ENCODE data around the gene RBBP8NL.
"Not testable (repeated sequence)": the region's sequence is repeated elsewhere in the genome, so short reads cannot be mapped to it uniquely, and the experiment has no call there.

Gene RBBP8NL

DNA sequence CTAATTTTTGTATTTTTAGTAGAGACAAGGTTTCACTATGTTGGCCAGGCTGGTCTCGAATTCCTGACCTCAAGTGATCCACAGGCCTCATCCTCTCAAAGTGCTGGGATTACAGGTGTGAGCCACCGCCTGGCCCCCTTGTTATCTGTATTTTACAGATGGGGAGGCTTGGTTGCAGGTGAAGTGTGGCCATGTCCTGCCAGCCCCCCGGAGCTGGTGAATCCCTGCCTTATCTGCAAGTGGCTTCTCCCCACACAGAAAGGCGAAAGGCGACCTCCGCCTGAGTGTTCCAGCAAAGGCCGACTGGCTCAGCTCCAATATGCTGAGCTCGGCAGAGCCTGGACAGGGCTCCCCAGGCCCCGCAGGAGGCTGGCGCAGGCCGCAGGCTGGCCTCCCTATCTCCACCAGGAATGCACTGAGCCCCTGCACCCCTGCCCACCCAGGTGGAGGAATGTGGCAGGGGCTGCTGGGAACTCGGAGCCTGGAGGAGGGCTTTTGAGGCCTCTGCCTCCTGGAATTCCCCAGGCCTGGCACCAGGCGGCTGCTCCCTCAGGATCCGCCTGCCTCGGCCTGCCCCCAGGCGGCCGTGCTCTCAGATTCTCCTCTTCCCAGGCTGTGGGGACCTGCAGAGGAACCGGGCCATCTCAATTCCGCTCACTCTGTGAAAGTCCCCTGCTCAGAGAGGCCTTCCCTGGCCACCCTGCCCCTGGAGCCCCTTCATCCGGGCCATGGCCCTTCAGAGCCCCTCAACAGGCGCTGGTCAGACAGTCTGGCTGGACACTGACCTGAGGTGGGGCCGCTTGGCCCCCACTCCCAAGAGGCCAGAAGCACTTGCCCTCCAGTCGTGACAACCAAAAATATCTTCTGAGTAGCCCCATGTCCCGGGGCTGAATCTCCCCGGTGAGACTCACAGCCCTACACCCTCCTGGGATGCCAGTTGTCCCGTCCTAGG lies 51.0 kb downstream of the RBBP8NL start:
- Mint-ChIP-seq H3K27ac (no peak overlapping the region), H3K4me1 (ENCODE audit: low read depth in 2 of 2) (peaks cover 0 to 5% of the 10 kb centered on the region in 2 donors), H3K27me3 (peaks cover 7% of the 10 kb centered on the region in 2 donors), H3K4me3 (no peak overlapping the region), H3K9me3 (no peaks in the 10 kb centered on the region), H3K36me3 (ENCODE audit: insufficient read depth) (no peaks in the 10 kb centered on the region)
- no peak for DNase-seq
- ATAC-seq (replicated peaks): no peak

DNA sequence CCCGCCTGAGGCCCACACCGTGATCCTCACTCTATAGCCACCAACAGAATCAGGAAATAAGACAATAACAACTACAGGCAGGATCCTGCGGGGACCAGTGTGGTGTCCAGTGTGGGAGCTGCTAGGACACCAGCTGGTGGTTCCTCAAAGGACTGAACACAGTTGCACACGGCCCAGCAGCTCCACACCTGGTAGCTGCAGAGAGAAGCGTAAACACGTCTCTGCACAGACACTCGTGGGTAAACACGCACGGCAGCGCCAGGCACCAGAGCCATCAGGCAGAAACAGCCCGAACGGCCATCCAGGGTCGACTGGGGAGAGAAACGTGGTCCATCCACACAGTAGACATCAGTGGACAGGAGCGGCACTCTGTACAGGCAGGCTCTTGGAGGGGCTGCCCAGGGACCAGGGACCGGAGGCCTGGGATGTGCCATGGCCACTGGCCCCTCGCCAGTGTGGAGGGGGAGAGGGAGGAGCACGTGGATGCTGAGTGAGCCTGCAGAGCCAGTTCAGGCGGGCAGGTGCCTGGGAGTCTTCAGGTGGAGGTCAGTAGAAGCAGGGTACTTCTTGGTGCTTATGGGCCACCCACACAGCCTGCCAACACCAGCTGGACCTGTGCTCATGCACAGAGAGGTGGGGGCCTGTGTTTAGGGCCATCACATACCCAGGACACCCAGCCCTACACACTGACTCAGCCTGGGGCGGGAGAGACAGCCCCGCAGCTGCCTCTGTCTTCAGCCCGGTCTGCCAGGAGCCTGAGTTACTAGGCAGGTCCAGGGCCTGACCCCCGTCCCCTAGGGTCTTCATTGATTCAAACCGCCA lies 52.8 kb downstream of the RBBP8NL start:
- peaks cover 0 to 5% of the 10 kb centered on the region in 2 donors for H3K4me1 Mint-ChIP-seq (ENCODE audit: low read depth in 2 of 2)
- no peak overlapping the region for H3K27ac Mint-ChIP-seq
- H3K4me3 Mint-ChIP-seq: no peak overlapping the region
- H3K9me3 Mint-ChIP-seq: no peaks in the 10 kb centered on the region
- H3K36me3 Mint-ChIP-seq (ENCODE audit: insufficient read depth): no peaks in the 10 kb centered on the region
- DNase-seq: no peak
- H3K27me3 Mint-ChIP-seq: peaks cover 9% of the 10 kb centered on the region in 2 donors
- ATAC-seq (replicated peaks): no peak

DNA sequence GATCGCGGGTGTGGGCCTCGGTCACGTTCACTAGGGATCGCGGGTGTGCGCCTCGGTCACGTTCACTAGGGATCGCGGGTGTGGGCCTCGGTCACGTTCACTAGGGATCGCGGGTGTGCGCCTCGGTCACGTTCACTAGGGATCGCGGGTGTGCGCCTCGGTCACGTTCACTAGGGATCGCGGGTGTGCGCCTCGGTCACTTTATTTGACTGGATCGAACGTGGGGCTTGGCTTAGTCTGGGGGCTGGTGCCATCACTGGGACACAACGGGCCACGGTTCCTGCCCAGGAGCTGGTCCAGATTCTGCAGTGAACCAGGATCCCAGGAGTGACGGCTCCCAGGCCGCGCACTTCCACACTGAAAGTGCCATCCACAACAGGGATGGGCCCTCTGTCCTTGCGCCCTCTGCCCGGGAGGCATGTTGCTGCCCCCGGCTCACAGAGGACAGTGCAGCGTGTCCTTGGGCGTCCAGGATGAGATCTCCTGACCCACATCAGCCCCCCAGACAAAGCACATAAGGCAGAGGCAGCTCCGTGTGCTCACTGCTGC lies 53.6 kb downstream of the RBBP8NL start:
- H3K4me3 Mint-ChIP-seq; ATAC-seq (replicated peaks); DNase-seq; H3K4me1 Mint-ChIP-seq (ENCODE audit: low read depth in 2 of 2); H3K36me3 Mint-ChIP-seq (ENCODE audit: insufficient read depth); H3K27ac Mint-ChIP-seq; H3K9me3 Mint-ChIP-seq: not testable (repeated sequence)
- H3K27me3 Mint-ChIP-seq: peaks cover 14 to 17% of the 10 kb centered on the region in 2 donors

- Mint-ChIP-seq H3K4me3 (no peak overlapping the region), H3K9me3 (no peaks in the 10 kb centered on the region), H3K4me1 (ENCODE audit: low read depth in 2 of 2) (peaks cover 5 to 9% of the 10 kb centered on the region in 2 donors), H3K36me3 (ENCODE audit: insufficient read depth) (no peaks in the 10 kb centered on the region), H3K27me3 (peaks cover 14 to 30% of the 10 kb centered on the region in 2 donors), H3K27ac (no peak overlapping the region)
- no peak for DNase-seq
- no peak for ATAC-seq (replicated peaks)
Measured at GRCh38 chr20:62372042-62372993, 55.0 kb downstream of the RBBP8NL start.

DNA sequence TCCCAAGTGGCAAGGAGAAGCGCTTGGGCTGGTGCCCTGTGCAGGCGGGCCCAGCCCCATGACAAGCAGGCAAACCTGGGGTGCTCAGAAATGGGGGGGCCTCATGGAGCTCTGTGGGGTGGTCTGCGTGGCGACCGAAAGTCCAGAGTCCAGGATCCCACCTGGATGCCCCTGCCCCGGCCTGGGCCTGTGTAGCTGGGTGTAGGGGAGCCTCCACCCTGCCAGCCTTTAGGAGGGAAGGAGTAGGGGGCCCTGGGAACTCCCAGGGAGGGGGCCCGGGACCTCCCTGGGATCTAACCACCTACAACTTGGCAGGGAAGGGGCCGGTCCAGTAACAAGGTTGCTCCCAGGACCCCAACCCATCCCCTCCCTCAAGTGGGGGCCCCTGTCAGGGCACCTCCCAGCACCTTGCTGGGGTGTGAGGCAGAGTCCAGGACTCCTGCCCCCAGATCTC lies 55.7 kb downstream of the RBBP8NL start:
- no peaks in the 10 kb centered on the region for H3K9me3 Mint-ChIP-seq
- H3K4me3 Mint-ChIP-seq: no peak overlapping the region
- H3K27ac Mint-ChIP-seq: no peak overlapping the region
- DNase-seq (no peak), ATAC-seq (replicated peaks) (no peak)
- H3K4me1 Mint-ChIP-seq (ENCODE audit: low read depth in 2 of 2): peaks cover 5 to 9% of the 10 kb centered on the region in 2 donors
- H3K36me3 Mint-ChIP-seq (ENCODE audit: insufficient read depth): no peaks in the 10 kb centered on the region
- H3K27me3 Mint-ChIP-seq: peaks cover 14 to 30% of the 10 kb centered on the region in 2 donors

- Mint-ChIP-seq H3K4me3 (no peak overlapping the region), H3K27me3 (peaks cover 15 to 33% of the 10 kb centered on the region in 2 donors), H3K9me3 (no peaks in the 10 kb centered on the region), H3K27ac (no peak overlapping the region), H3K4me1 (ENCODE audit: low read depth in 2 of 2) (peaks cover 5 to 9% of the 10 kb centered on the region in 2 donors), H3K36me3 (ENCODE audit: insufficient read depth) (no peaks in the 10 kb centered on the region)
- ATAC-seq (replicated peaks) (no peak), DNase-seq (no peak)
Measured at GRCh38 chr20:62370807-62371587, 56.3 kb downstream of the RBBP8NL start.

GRCh38 chr20:62370115-62370806 lies 57.1 kb downstream of the RBBP8NL start:
- Mint-ChIP-seq H3K27ac (no peak overlapping the region), H3K27me3 (peaks cover 22 to 40% of the 10 kb centered on the region in 2 donors), H3K9me3 (no peaks in the 10 kb centered on the region), H3K4me3 (no peak overlapping the region), H3K4me1 (ENCODE audit: low read depth in 2 of 2) (peaks cover 7 to 9% of the 10 kb centered on the region in 2 donors), H3K36me3 (ENCODE audit: insufficient read depth) (no peaks in the 10 kb centered on the region)
- ATAC-seq (replicated peaks) (no peak), DNase-seq (no peak)

GRCh38 chr20:62369815-62370114 lies 57.6 kb downstream of the RBBP8NL start:
- H3K27ac Mint-ChIP-seq: no peak overlapping the region
- H3K4me1 Mint-ChIP-seq (ENCODE audit: low read depth in 2 of 2): peaks cover 8 to 9% of the 10 kb centered on the region in 2 donors
- no peaks in the 10 kb centered on the region for H3K9me3 Mint-ChIP-seq
- peaks cover 27 to 45% of the 10 kb centered on the region in 2 donors for H3K27me3 Mint-ChIP-seq
- no peaks in the 10 kb centered on the region for H3K36me3 Mint-ChIP-seq (ENCODE audit: insufficient read depth)
- no peak overlapping the region for H3K4me3 Mint-ChIP-seq
- ATAC-seq (replicated peaks) (no peak), DNase-seq (no peak)

DNA sequence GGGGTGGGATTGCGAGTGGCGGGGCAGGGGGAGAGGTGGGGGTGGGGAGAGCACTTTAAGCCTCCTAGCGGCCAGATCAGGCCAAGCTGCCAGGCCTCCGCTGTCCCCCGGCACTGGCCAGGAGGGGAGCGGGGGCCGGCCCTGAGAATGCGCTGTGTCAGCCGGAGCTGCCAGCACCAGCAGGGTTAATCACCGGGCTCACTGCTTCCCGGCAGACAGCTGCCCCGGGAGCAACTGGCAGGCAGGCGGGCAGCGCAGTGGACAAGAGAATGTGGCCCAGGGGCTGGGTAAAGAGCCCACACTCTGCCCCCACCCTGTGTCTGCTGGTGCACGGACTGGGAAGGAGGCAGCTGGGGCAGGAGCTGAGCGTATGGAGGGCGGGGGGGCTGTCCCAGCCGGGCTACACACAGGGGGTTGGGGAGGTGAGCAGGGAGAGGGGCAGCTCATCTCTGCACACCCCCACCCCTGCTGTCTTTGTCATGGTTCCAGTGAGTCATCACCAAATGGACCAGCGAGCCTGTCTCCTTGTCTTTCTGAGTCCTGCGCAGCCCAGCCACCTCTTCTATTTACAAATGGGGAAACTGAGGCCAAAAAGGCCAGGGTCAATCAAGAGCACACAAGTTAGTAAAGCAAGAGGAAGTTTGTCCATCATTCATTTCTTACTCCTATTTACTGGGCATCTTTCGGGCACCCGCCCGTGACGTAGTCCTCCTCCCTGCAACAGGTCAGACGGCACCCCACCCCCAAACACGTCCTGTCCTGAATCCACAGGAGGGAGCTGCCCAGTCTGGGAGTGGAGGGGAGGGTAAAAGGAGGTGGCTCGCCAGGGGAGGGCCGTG lies 58.1 kb downstream of the RBBP8NL start:
- no peaks in the 10 kb centered on the region for H3K9me3 Mint-ChIP-seq
- no peaks in the 10 kb centered on the region for H3K36me3 Mint-ChIP-seq (ENCODE audit: insufficient read depth)
- ATAC-seq (replicated peaks) (no peak), DNase-seq (no peak)
- H3K27ac Mint-ChIP-seq: no peak overlapping the region
- H3K27me3 Mint-ChIP-seq: peaks cover 31 to 47% of the 10 kb centered on the region in 2 donors
- peaks cover 7 to 8% of the 10 kb centered on the region in 2 donors for H3K4me1 Mint-ChIP-seq (ENCODE audit: low read depth in 2 of 2)
- no peak overlapping the region for H3K4me3 Mint-ChIP-seq

GRCh38 chr20:62368392-62368975 lies 58.9 kb downstream of the RBBP8NL start:
- Mint-ChIP-seq H3K36me3 (ENCODE audit: insufficient read depth) (no peaks in the 10 kb centered on the region), H3K4me3 (peak overlapping the region; percentile 78 to 86), H3K27ac (peak overlapping the region in 1 of 2 donors; percentile 18), H3K4me1 (ENCODE audit: low read depth in 2 of 2) (peaks cover 5 to 8% of the 10 kb centered on the region in 2 donors), H3K27me3 (peaks cover 36 to 50% of the 10 kb centered on the region in 2 donors), H3K9me3 (no peaks in the 10 kb centered on the region)
- DNase-seq: no peak
- ATAC-seq (replicated peaks): no peak

All from effector memory CD8-positive, alpha-beta T cell (primary cell).